HG02981 (cell line): Measurements from ENCODE around the gene NUP62.
A peak's percentile ranks its signal among the peaks of the same experiment; 100 is the strongest.

Experiments used
- ATAC-seq: cut with Tn5 transposase; IDR thresholded peaks from one replicate; pipeline ENCODE4 v1.9.1; 2021; ENCODE audit warnings: mild to moderate bottlenecking, moderate library complexity; ENCODE audit not compliant: unreplicated experiment

Gene NUP62

GRCh38 chr19:49881672-49882394 lies 47.5 kb downstream of the NUP62 start:
- ATAC-seq, result no peak

- no peak for ATAC-seq
Observed at GRCh38 chr19:49881186-49881585, 48.1 kb downstream of the NUP62 start.

GRCh38 chr19:49880162-49880869 lies 49.0 kb downstream of the NUP62 start:
- no peak for ATAC-seq

GRCh38 chr19:49879243-49879963 lies 49.9 kb downstream of the NUP62 start:
- ATAC-seq, result no peak

GRCh38 chr19:49878744-49879070 lies 50.6 kb downstream of the NUP62 start:
- ATAC-seq, result no peak

GRCh38 chr19:49877879-49878743 lies 51.2 kb downstream of the NUP62 start:
- ATAC-seq, result peak; percentile 46

GRCh38 chr19:49877020-49877878 lies 52.1 kb downstream of the NUP62 start, which contains the start of the genes AKT1S1 and TBC1D17:
TSS of gene AKT1S1 (minus strand) at chr19:49877355. CDS start at chr19:49873295, 4,060 bp downstream.
TSS of gene TBC1D17 (plus strand) at chr19:49877702. CDS start at chr19:49877724, 22 bp downstream.
- peak; percentile 61 for ATAC-seq

- peak; percentile 37 for ATAC-seq
Observed at GRCh38 chr19:49876422-49877019, 52.8 kb downstream of the NUP62 start.

- no peak for ATAC-seq
Observed at GRCh38 chr19:49875857-49876421, 53.4 kb downstream of the NUP62 start.

- ATAC-seq, result no peak
Observed at GRCh38 chr19:49875177-49875576, 54.1 kb downstream of the NUP62 start.

GRCh38 chr19:49874503-49875157 lies 54.7 kb downstream of the NUP62 start:
- no peak for ATAC-seq

GRCh38 chr19:49873834-49874233 lies 55.5 kb downstream of the NUP62 start:
- ATAC-seq, result no peak

- ATAC-seq, result no peak
Observed at GRCh38 chr19:49873129-49873521, 56.2 kb downstream of the NUP62 start.

GRCh38 chr19:49872245-49873128 lies 56.8 kb downstream of the NUP62 start:
- no peak for ATAC-seq

- ATAC-seq, result no peak
Observed at GRCh38 chr19:49871349-49871985, 57.8 kb downstream of the NUP62 start.

- ATAC-seq, result no peak
Observed at GRCh38 chr19:49870309-49870901, 58.9 kb downstream of the NUP62 start.
